Tibial nerve (tissue), 4 donors: ENCODE measurements around the gene WNT7A. TPM values are rescaled to one million over a fixed set of nuclear protein-coding genes. Genes with fewer than 3 reads are reported as not detected.

ENCODE experiments used
- DNase-seq, 2 donors: peaks; one replicate each; pipeline ENCODE4 v3.0.0-alpha.2; 2019; ENCODE audit warnings: low spot score in 2 of 2
- H3K27ac ChIP-seq, 4 donors: fragments of 200-600 bp; sonication (generic) in 3 of 4; one replicate each; pipeline ENCODE4 v1.5.1; 2017 to 2019; ENCODE audit warnings: mild to moderate bottlenecking in 1 of 4
- H3K27me3 ChIP-seq, 2 donors: fragments of 200-600 bp; sonication (generic) in 1 of 2; one replicate each; pipeline versions ENCODE4 v1.5.1 to v1.6.0; 2017 to 2019
- H3K36me3 ChIP-seq, 3 donors: fragments of 200-600 bp; sonication (generic); one replicate each; pipeline ENCODE4 v1.5.1; 2018 to 2019
- H3K4me1 ChIP-seq, 4 donors: fragments of 200-600 bp; sonication (generic) in 3 of 4; one replicate each; pipeline ENCODE4 v1.5.1; 2017 to 2019
- H3K4me3 ChIP-seq, 4 donors: fragments of 200-600 bp; sonication (generic) in 3 of 4; one replicate each; pipeline ENCODE4 v1.5.1; 2017 to 2019; ENCODE audit warnings: mild to moderate bottlenecking in 1 of 4, moderate library complexity in 1 of 4
- H3K9me3 ChIP-seq, 4 donors: fragments of 200-600 bp; sonication (generic) in 3 of 4; one replicate each; pipeline ENCODE4 v1.5.1; 2017 to 2019
- CTCF ChIP-seq, 5 experiments: fragments of 200-600 bp in 3 of 5; fragments of 450-650 bp in 2 of 5; sonication (generic) in 3 of 5; IDR thresholded peaks; one replicate each; pipeline ENCODE4 v1.5.1; 2016 to 2019; ENCODE audit warnings: antibody characterized with exemption in 5 of 5, mild to moderate bottlenecking in 3 of 5, moderate library complexity in 2 of 5
- EP300 ChIP-seq, 2 donors: sonication (generic); formaldehyde crosslinking; IDR thresholded peaks; one replicate each; pipeline ENCODE4 v1.6.1; 2017; ENCODE audit warnings: antibody characterized with exemption in 2 of 2, mild to moderate bottlenecking in 1 of 2
- POLR2A ChIP-seq, 2 donors: fragments of 450-650 bp; IDR thresholded peaks; one replicate each; pipeline ENCODE4 v1.6.1; 2017; ENCODE audit warnings: antibody characterized with exemption in 2 of 2, mild to moderate bottlenecking in 2 of 2, moderate library complexity in 2 of 2
- WGBS, 2 donors: methylation state at CpG; one replicate each; pipeline ENCODE4 v1.1.5; 2018; 5-methylcytosine and 5-hydroxymethylcytosine counted together
- total RNA-seq, 4 donors: library from RNA; depleted of rRNA; stranded (reverse); fragments of >200 nt; gene quantifications; one replicate each; pipeline ENCODE4 v1.1.0, GENCODE V29; 2016

Gene WNT7A
- total RNA-seq, 4 donors from 2014 or later: 0.21 TPM; not detected in 3

DNA sequence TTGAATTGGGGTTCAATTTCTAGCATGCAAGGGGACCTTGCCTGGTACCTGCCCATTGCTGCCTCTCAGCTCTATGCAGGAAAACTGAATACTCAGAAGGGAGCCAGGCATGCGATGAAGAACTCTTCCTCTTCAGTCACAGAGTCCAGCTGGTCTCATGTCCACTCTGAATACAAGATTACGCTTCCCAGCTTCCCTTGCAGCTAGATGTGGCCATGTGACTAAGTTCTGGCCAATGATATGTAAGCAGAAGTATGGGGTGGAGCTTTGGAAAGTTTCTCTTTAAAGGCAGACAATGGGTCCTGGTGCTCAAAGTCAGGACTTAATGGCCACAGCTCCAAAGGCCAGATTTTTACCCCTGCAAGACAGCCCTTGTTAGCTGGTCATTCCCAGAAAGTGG lies 9.0 kb downstream of the WNT7A start:
- no peak for DNase-seq
- Histone ChIP-seq H3K36me3 (no peaks in the 10 kb centered on the region), H3K9me3 (peaks cover 0 to 21% (median 0%) of the 10 kb centered on the region in 4 donors), H3K27me3 (no peaks in the 10 kb centered on the region), H3K27ac (no peak overlapping the region), H3K4me3 (no peak overlapping the region), H3K4me1 (no peaks in the 10 kb centered on the region)
- no peak for TF ChIP-seq EP300 (IDR thresholded peaks at IDR 0.05)
- TF ChIP-seq POLR2A (IDR thresholded peaks at IDR 0.05): no peak
- no peak for TF ChIP-seq CTCF (IDR thresholded peaks at IDR 0.05)
- 83 to 96% methylated on average over 2 of the region's 2 CpGs for WGBS, 2 donors

DNA sequence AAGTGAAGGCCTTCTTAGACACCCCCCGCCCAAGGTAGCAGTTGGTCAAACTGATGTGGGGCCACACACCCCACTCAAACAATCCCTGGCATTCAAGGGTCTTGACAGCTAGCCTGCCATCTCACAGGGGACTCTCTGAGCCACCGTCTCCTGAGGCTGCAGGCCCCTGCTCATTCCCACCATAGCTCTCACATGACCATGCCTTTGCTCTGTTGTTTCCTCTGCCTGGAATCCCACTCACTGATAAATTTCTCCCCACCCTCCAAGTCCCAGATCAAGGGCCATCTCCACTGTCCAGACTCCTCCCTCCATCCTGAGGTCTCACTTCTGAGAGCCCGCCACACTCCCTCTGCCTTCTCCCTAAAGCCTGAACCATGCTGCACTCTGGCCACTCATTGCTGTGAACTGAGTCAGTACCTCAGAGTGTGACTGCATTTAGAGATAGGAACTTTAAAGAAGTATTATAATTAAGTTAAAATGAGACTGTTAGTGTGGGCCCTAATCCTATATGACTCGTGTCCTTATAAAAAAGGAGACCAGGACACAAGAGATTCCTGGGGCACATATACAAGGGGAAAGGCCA lies 10.0 kb downstream of the WNT7A start:
- H3K27ac ChIP-seq: no peak overlapping the region
- WGBS, 2 donors: 73% methylated on average over 4 of the region's 4 CpGs
- no peaks in the 10 kb centered on the region for H3K36me3 ChIP-seq
- TF ChIP-seq EP300 (IDR thresholded peaks at IDR 0.05) (no peak), POLR2A (IDR thresholded peaks at IDR 0.05) (no peak), CTCF (IDR thresholded peaks at IDR 0.05) (no peak)
- H3K27me3 ChIP-seq: no peaks in the 10 kb centered on the region
- H3K9me3 ChIP-seq: peaks cover 0 to 21% (median 0%) of the 10 kb centered on the region in 4 donors
- H3K4me1 ChIP-seq: no peaks in the 10 kb centered on the region
- no peak overlapping the region for H3K4me3 ChIP-seq
- no peak for DNase-seq

GRCh38 chr3:13868844-13869724 lies 10.8 kb downstream of the WNT7A start:
- no peak for DNase-seq
- H3K4me3 ChIP-seq: no peak overlapping the region
- no peaks in the 10 kb centered on the region for H3K36me3 ChIP-seq
- TF ChIP-seq POLR2A (IDR thresholded peaks at IDR 0.05) (no peak), CTCF (IDR thresholded peaks at IDR 0.05) (no peak), EP300 (IDR thresholded peaks at IDR 0.05) (no peak)
- H3K4me1 ChIP-seq: no peaks in the 10 kb centered on the region
- H3K27ac ChIP-seq: no peak overlapping the region
- 51 to 58% methylated on average over 2 of the region's 2 CpGs for WGBS, 2 donors
- no peaks in the 10 kb centered on the region for H3K27me3 ChIP-seq
- H3K9me3 ChIP-seq: peaks cover 0 to 21% (median 0%) of the 10 kb centered on the region in 4 donors

- H3K27me3 ChIP-seq: peaks cover 0 to 5% of the 10 kb centered on the region in 2 donors
- H3K4me1 ChIP-seq: no peaks in the 10 kb centered on the region
- H3K9me3 ChIP-seq: peaks cover 0 to 21% (median 0%) of the 10 kb centered on the region in 4 donors
- H3K4me3 ChIP-seq: no peak overlapping the region
- 51 to 73% methylated on average over 3 of the region's 3 CpGs for WGBS, 2 donors
- H3K36me3 ChIP-seq: no peaks in the 10 kb centered on the region
- H3K27ac ChIP-seq: no peak overlapping the region
- no peak for TF ChIP-seq EP300 (IDR thresholded peaks at IDR 0.05)
- no peak for TF ChIP-seq POLR2A (IDR thresholded peaks at IDR 0.05)
- no peak for TF ChIP-seq CTCF (IDR thresholded peaks at IDR 0.05)
- DNase-seq: no peak
Measured at GRCh38 chr3:13867732-13868131, 12.1 kb downstream of the WNT7A start.
